Measurements from ENCODE around the gene VASN. TPM values are rescaled to one million over a fixed set of nuclear protein-coding genes. Genes with fewer than 3 reads are reported as not detected.
A peak's percentile ranks its signal among the peaks of the same experiment; 100 is the strongest.

The VASN gene
- total and polyA plus RNA-seq, 9 of the 15 experiments (the other 6 are each of a cell fraction or from before 2014, with no cell fraction given): 0.01 to 2.5 (median 0.41) TPM; not detected in 1

GRCh38 chr16:4325253-4325758 lies 46.3 kb upstream of the VASN start:
- no peaks in the 10 kb centered on the region for H3K9me1 ChIP-seq (ENCODE audit: control insufficient read depth, insufficient read depth, low read length)
- intact Hi-C loops (cut with micrococcal nuclease) (no loop called here), in situ Hi-C loops (cut with MboI) (loop anchor here (10.0 kb wide), 2 partner anchors 121 to 341 kb away; no protein-coding TSS in a partner anchor)
- BruUV-seq (replicated peaks): no TSS peak
- no peaks in the 10 kb centered on the region for H3K9me3 ChIP-seq (replicated peaks; ENCODE audit: control insufficient read depth, insufficient read depth, low read depth, low read length)
- H3K79me2 ChIP-seq (ENCODE audit: control insufficient read depth, insufficient read depth, low read length): peaks cover 9% of the 10 kb centered on the region; the same call in 2 of the 3 replicates
- peaks cover 4 to 77% of the 10 kb centered on the region in 2 experiments for H3K4me1 ChIP-seq (replicated peaks in 1 of 2; ENCODE audit: control insufficient read depth in 2 of 2, insufficient read depth in 2 of 2, low read length in 2 of 2)
- FAIRE-seq: no peak
- H2AFZ ChIP-seq (ENCODE audit: low read depth, low read length): no peak overlapping the region
- no peak overlapping the region for H3K27ac ChIP-seq (ENCODE audit: extremely low read depth, low read depth, low read length)
- H3K27me3 ChIP-seq (ENCODE audit: control insufficient read depth in 2 of 2, insufficient read depth in 2 of 2, low read length in 2 of 2): no peaks in the 10 kb centered on the region
- no peak overlapping the region for H3K4me2 ChIP-seq (ENCODE audit: insufficient read depth, low read length)
- peak in 1 of 4 experiments; percentile 31 for DNase-seq (ENCODE audit: extremely low read depth in 1 of 4, low spot score in 3 of 4)
- 38% methylated on average over 6 of the region's 6 CpGs for WGBS (ENCODE audit: insufficient coverage, low coverage, missing lambda C conversion rate)
- no peaks in the 10 kb centered on the region for H3K36me3 ChIP-seq (ENCODE audit: control insufficient read depth, insufficient read depth, low read length)
- peaks cover 15% of the 10 kb centered on the region for H4K20me1 ChIP-seq (replicated peaks; ENCODE audit: control insufficient read depth, insufficient read depth, low read length)
- no peak for ATAC-seq
- no peak overlapping the region; a peak in 1 of 4 replicates for H3K9ac ChIP-seq (ENCODE audit: insufficient read depth in 1 of 2, low read depth in 2 of 2, low read length in 2 of 2)
- POLR2A ChIA-PET: no interaction called here
- H3K4me3 ChIP-seq: no peak overlapping the region
- CTCF ChIA-PET (ENCODE audit: low intra/inter-chr PET ratio): no interaction called here
- TF ChIP-seq BCOR (IDR thresholded peaks at IDR 0.05): peak; percentile 99
- TF ChIP-seq SPI1 (IDR thresholded peaks at IDR 0.05; ENCODE audit: borderline replicate concordance, low read depth, low read length): peak; percentile 99
- TF ChIP-seq HDAC2 (IDR thresholded peaks at IDR 0.05): peak; percentile 84; the same call in 1 of the 2 replicates
- 0 out of 2 replicates have a peak, but pooled peaks have one; percentile 32 for TF ChIP-seq SP1 (CRISPR knock-in tag; IDR thresholded peaks at IDR 0.05)
- no peak for TF ChIP-seq RBBP5 (IDR thresholded peaks at IDR 0.05; ENCODE audit: borderline replicate concordance, insufficient read depth, low read length, poor library complexity, severe bottlenecking)
- TF ChIP-seq SMARCA5 (IDR thresholded peaks at IDR 0.05): peak; percentile 87; the same call in 1 of the 2 replicates
- 0 out of 2 replicates have a peak, but pooled peaks have one; percentile 27 for TF ChIP-seq ZKSCAN1 (IDR thresholded peaks at IDR 0.05; ENCODE audit: low read depth, low read length)
- TF ChIP-seq NFIC (IDR thresholded peaks at IDR 0.05): no peak
- TF ChIP-seq KDM1A (IDR thresholded peaks at IDR 0.05): peak; percentile 86 to 89
- TF ChIP-seq PTBP1 (IDR thresholded peaks at IDR 0.05; ENCODE audit: low read depth, low read length): 0 out of 2 replicates have a peak, but pooled peaks have one; percentile 42
- peak; percentile 92 for TF ChIP-seq RBM25 (IDR thresholded peaks at IDR 0.05; ENCODE audit: low read depth, low read length, severe bottlenecking)
- peak; percentile 30; the same call in 1 of the 2 replicates for TF ChIP-seq HDGF (IDR thresholded peaks at IDR 0.05)
- no peak for TF ChIP-seq JUND (IDR thresholded peaks at IDR 0.05; ENCODE audit: borderline replicate concordance, low read depth, low read length)
- TF ChIP-seq JUND (tag; IDR thresholded peaks at IDR 0.05; ENCODE audit: borderline replicate concordance, low read depth, low read length): no peak
- TF ChIP-seq ADNP (tag; IDR thresholded peaks at IDR 0.05): peak; percentile 91
- 0 out of 2 replicates have a peak, but pooled peaks have one; percentile 10 for TF ChIP-seq ZNF24 (IDR thresholded peaks at IDR 0.05)
- TF ChIP-seq CBX1 (IDR thresholded peaks at IDR 0.05; ENCODE audit: low read depth): peak; percentile 94
- TF ChIP-seq RCOR1 (IDR thresholded peaks at IDR 0.05; ENCODE audit: borderline replicate concordance in 1 of 2, low read depth in 2 of 2, low read length in 2 of 2): peak in 1 of 2 experiments; percentile 76; a peak in 3 of 4 replicates
- TF ChIP-seq CHD4 (IDR thresholded peaks at IDR 0.05; ENCODE audit: insufficient read depth, insufficient replicate concordance, low read depth, low read length, poor library complexity, severe bottlenecking): peak; percentile 90
- TF ChIP-seq GATAD2A (IDR thresholded peaks at IDR 0.05): no peak
- TF ChIP-seq PHF20 (IDR thresholded peaks at IDR 0.05; ENCODE audit: partially characterized antibody): peak; percentile 30
- peak in 1 of 2 experiments; percentile 64; a peak in 1 of 3 replicates for TF ChIP-seq CBX3 (IDR thresholded peaks at IDR 0.05; ENCODE audit: borderline replicate concordance in 1 of 2, low read length in 2 of 2)

Data from K562 (cell line).